DOHH2 (cell line): Measurements from ENCODE around the gene NUDT4.
"Not testable (repeated sequence)": the region's sequence is repeated elsewhere in the genome, so short reads cannot be mapped to it uniquely, and the experiment has no call there.

ENCODE experiments used
- CTCF ChIP-seq: fragments of 200-600 bp; sonication (generic); IDR thresholded peaks from one replicate; pipeline ENCODE4 v1.5.1; 2014; ENCODE audit warnings: antibody characterized with exemption, mild to moderate bottlenecking, low read depth, low read length; ENCODE audit not compliant: poor library complexity, severe bottlenecking
- EZH2phosphoT487 ChIP-seq: fragments of 200-600 bp; sonication (generic); IDR thresholded peaks from 2 replicates; pipeline ENCODE4 v1.6.1; 2017; ENCODE audit warnings: borderline replicate concordance, mild to moderate bottlenecking, antibody characterized with exemption, low read length, moderate library complexity, mixed read lengths

- TF ChIP-seq CTCF, EZH2phosphoT487: not testable (repeated sequence)
These were observed 33.3 kb downstream of the NUDT4 start for GRCh38 chr12:93411060-93411459.
